ENCODE data around the gene GAGE12J.
"Not testable (repeated sequence)": the region's sequence is repeated elsewhere in the genome, so short reads cannot be mapped to it uniquely, and the experiment has no call there.

GAGE12J gene

DNA sequence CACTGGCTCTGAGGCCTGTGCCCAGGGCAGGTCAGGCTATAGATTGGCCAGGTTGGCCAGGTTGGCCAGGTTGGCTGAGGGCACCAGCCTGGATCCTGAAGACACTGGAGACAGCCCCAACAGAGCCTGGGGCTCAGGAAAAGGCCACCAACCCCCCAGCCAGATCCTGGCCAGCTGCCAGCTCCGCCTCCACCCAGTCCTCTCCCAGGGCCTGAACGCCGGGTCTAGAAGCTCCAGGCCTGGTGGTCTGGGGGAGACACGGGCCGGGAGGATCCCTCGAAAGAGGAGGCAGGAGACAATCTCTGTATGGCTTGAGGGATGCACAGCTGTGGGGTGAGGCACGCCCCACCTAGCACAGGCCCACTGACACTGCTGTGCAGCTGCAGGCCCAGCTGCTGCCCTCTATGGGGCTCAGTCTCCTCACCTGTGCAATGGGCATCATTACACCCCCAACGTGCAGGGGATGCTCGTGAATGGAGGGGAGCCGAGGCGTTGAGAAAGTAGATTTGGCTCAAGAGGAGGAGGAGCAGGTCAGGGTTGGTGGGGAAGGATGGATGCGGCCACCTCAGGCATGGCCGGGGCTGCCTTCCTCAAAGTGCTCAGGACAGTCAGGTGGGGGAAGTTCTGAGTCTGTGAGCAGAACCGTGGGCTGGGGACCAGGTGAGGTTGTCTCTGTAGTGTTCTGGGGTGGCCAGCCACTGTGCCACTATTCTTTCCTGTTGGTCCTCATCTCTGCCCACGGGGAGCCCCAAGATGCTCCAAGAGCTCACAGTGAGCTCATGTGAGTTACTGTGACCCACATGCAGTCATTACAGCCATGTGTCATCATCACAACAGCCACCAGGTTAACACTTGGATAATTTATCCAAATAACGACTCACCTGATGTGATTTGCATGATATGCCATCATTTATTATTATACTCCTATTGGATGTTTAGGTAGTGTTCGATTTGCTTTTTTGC is 29.2 kb upstream of the GAGE12J start:
- H3K27ac ChIP-seq = no peak overlapping the region
- TF ChIP-seq, protein P1, sequence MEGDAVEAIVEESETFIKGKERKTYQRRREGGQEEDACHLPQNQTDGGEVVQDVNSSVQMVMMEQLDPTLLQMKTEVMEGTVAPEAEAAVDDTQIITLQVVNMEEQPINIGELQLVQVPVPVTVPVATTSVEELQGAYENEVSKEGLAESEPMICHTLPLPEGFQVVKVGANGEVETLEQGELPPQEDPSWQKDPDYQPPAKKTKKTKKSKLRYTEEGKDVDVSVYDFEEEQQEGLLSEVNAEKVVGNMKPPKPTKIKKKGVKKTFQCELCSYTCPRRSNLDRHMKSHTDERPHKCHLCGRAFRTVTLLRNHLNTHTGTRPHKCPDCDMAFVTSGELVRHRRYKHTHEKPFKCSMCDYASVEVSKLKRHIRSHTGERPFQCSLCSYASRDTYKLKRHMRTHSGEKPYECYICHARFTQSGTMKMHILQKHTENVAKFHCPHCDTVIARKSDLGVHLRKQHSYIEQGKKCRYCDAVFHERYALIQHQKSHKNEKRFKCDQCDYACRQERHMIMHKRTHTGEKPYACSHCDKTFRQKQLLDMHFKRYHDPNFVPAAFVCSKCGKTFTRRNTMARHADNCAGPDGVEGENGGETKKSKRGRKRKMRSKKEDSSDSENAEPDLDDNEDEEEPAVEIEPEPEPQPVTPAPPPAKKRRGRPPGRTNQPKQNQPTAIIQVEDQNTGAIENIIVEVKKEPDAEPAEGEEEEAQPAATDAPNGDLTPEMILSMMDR (conservative IDR thresholded peaks at IDR 0.05; ENCODE audit: low read depth, low read length) = no peak
- no peaks in the 10 kb centered on the region for H4K20me1 ChIP-seq (ENCODE audit: insufficient read depth)
- no peak overlapping the region for H3K4me2 ChIP-seq
- H3K27me3 ChIP-seq (ENCODE audit: insufficient read depth, low read depth) = no peaks in the 10 kb centered on the region
- no peak overlapping the region for H3K9ac ChIP-seq
- H3K4me1 ChIP-seq (ENCODE audit: low read depth, poor library complexity, severe bottlenecking) = no peaks in the 10 kb centered on the region
- H3K79me2 ChIP-seq (ENCODE audit: insufficient read depth, low read depth) = no peaks in the 10 kb centered on the region
- H3K36me3 ChIP-seq (ENCODE audit: insufficient read depth) = no peaks in the 10 kb centered on the region
- H3K4me3 ChIP-seq (IDR thresholded peaks at IDR 0.05; ENCODE audit: insufficient read depth, low read depth, low read length) = no peak overlapping the region
- no peak overlapping the region for H2AFZ ChIP-seq (ENCODE audit: low read depth)

DNA sequence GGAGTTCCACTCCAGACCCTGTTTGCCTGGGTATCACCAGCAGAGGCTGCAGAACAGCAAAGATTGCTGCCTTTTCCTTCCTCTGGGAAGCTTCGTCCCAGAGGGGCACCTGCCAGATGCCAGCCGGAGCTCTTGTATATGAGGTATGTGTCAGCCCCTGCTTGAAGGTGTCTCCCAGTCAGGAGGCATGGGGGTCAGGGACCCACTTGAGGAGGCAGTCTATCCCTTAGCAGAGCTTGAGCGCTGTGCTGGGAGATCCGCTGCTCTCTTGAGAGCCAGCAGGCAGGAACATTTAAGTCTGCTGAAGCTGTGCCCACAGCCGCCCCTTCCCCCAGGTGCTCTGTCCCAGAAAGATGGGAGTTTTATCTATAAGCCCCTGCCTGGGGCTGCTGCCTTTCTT is 22.5 kb upstream of the GAGE12J start:
- not testable (repeated sequence) for H3K27ac ChIP-seq; H2AFZ ChIP-seq (ENCODE audit: low read depth); H3K4me2 ChIP-seq; H3K4me1 ChIP-seq (ENCODE audit: low read depth, poor library complexity, severe bottlenecking); H3K9ac ChIP-seq; H3K79me2 ChIP-seq (ENCODE audit: insufficient read depth, low read depth); H3K27me3 ChIP-seq (ENCODE audit: insufficient read depth, low read depth); H3K36me3 ChIP-seq (ENCODE audit: insufficient read depth); H3K4me3 ChIP-seq (IDR thresholded peaks at IDR 0.05; ENCODE audit: insufficient read depth, low read depth, low read length); H4K20me1 ChIP-seq (ENCODE audit: insufficient read depth)

DNA sequence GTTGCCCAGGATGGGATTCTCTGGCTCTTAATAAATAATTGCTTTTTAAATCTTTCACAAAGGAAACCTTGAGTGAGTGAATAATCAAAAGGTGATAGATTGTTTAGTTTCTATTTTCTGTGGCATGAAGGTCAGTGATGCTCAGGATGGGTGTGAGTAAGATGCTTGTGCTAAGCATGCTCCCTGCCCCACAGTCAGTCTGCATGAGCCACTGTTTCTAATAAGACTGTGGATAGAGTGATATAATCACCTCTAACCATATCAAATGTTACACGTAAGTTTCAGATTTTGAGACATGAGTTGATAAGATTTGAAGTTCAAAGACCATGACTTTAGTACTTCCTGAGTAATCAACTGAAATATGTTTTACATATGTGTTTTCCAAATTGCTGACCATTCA is 21.1 kb upstream of the GAGE12J start:
- H3K27me3 ChIP-seq (ENCODE audit: insufficient read depth, low read depth) = no peaks in the 10 kb centered on the region
- no peak overlapping the region for H3K27ac ChIP-seq
- no peak overlapping the region for H2AFZ ChIP-seq (ENCODE audit: low read depth)
- H3K79me2 ChIP-seq (ENCODE audit: insufficient read depth, low read depth) = no peaks in the 10 kb centered on the region
- no peaks in the 10 kb centered on the region for H3K4me1 ChIP-seq (ENCODE audit: low read depth, poor library complexity, severe bottlenecking)
- H3K9ac ChIP-seq = no peak overlapping the region
- no peak overlapping the region for H3K4me3 ChIP-seq (IDR thresholded peaks at IDR 0.05; ENCODE audit: insufficient read depth, low read depth, low read length)
- no peak overlapping the region for H3K4me2 ChIP-seq
- TF ChIP-seq, protein P1 (conservative IDR thresholded peaks at IDR 0.05; ENCODE audit: low read depth, low read length) = no peak
- H4K20me1 ChIP-seq (ENCODE audit: insufficient read depth) = no peaks in the 10 kb centered on the region
- no peaks in the 10 kb centered on the region for H3K36me3 ChIP-seq (ENCODE audit: insufficient read depth)

DNA sequence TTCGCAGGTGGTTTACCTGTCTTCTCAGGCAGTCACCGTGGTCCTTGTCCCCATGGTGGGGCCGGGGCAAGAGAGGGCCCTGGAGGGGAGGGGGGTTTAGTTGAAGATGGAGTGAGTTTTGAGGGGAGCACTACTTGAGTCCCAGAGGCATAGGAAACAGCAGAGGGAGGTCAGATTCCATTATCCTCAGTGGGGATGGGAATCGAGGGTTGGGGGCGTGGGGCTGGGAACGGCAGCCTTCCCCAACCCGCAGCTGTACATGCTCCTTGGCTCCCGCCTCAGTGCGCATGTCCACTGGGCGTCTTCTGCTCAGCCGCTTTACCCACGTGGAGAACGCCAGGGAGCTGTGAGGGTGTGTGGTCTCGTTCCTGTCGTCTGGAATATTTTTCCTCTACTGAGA is 18.5 kb upstream of the GAGE12J start, which contains the start of gene GAGE10:
TSS of gene GAGE10 (plus strand) at position 301 of the 400 bp plus-strand sequence. CDS start 1,214 bp downstream, outside the sequence.
- H3K79me2 ChIP-seq (ENCODE audit: insufficient read depth, low read depth) = no peaks in the 10 kb centered on the region
- H3K4me3 ChIP-seq (IDR thresholded peaks at IDR 0.05; ENCODE audit: insufficient read depth, low read depth, low read length) = no peak within 1 kb of the TSS
- no peak within 1 kb of the TSS for H3K27ac ChIP-seq
- H3K27me3 ChIP-seq (ENCODE audit: insufficient read depth, low read depth) = no peaks in the 10 kb centered on the region
- H2AFZ ChIP-seq (ENCODE audit: low read depth) = no peak within 1 kb of the TSS
- H3K36me3 ChIP-seq (ENCODE audit: insufficient read depth) = no peaks in the 10 kb centered on the region
- TF ChIP-seq, protein P1 (conservative IDR thresholded peaks at IDR 0.05; ENCODE audit: low read depth, low read length) = no peak
- H3K4me2 ChIP-seq = no peak within 1 kb of the TSS
- H3K9ac ChIP-seq = no peak within 1 kb of the TSS
- no peaks in the 10 kb centered on the region for H4K20me1 ChIP-seq (ENCODE audit: insufficient read depth)
- H3K4me1 ChIP-seq (ENCODE audit: low read depth, poor library complexity, severe bottlenecking) = no peaks in the 10 kb centered on the region

DNA sequence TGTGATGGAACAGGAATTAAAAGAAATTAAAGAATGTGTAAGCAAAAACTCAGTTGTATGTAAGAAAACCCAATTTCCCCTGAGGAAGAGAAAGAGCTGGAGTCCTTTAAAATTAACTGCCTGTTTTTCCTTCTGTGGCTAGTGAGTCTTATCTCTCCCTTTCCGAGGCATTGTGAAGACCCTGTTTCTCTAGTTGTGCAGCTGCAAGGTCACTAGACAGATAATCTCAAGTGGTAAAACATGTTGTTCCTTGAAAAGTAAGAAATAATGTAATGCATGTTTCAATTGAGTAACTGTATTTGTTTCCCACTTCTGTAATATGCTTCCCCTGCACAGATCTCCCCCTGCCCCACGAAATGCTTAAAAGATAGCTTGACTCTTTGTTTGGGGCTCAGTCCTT is 14.1 kb upstream of the GAGE12J start:
- H3K4me3 ChIP-seq (IDR thresholded peaks at IDR 0.05; ENCODE audit: insufficient read depth, low read depth, low read length); H3K36me3 ChIP-seq (ENCODE audit: insufficient read depth); H3K27ac ChIP-seq; H3K27me3 ChIP-seq (ENCODE audit: insufficient read depth, low read depth); H3K79me2 ChIP-seq (ENCODE audit: insufficient read depth, low read depth); H3K4me1 ChIP-seq (ENCODE audit: low read depth, poor library complexity, severe bottlenecking); H3K9ac ChIP-seq; H2AFZ ChIP-seq (ENCODE audit: low read depth); H4K20me1 ChIP-seq (ENCODE audit: insufficient read depth); H3K4me2 ChIP-seq: not testable (repeated sequence)
